Psoas muscle (tissue), 8 donors: ENCODE measurements around the gene BNIP5. TPM values are rescaled to one million over a fixed set of nuclear protein-coding genes. Genes with fewer than 3 reads are reported as not detected.

Source experiments
- ATAC-seq, 4 donors: fragments of 200-7000 bp; cut with Tn5 transposase; one replicate each; pipeline ENCODE4 v1.9.1; 2020; ENCODE audit warnings: moderate library complexity in 3 of 4, mild to moderate bottlenecking in 2 of 4
- DNase-seq, 2 donors: peaks; one replicate each; pipeline ENCODE4 v3.0.0-alpha.2; 2020
- H3K27ac ChIP-seq: fragments of 200-600 bp; one replicate; pipeline ENCODE4 v1.8.0; 2022
- H3K27me3 ChIP-seq, 3 donors: fragments of 200-600 bp in 1 of 3; one replicate each; pipeline versions ENCODE4 v1.6.1 to v1.8.0; 2013 to 2022; ENCODE audit warnings: low read length in 2 of 3, mild to moderate bottlenecking in 2 of 3, moderate library complexity in 1 of 3; ENCODE audit not compliant: insufficient read depth in 3 of 3
- H3K36me3 ChIP-seq, 2 donors: fragments of 200-600 bp in 1 of 2; one replicate each; pipeline versions ENCODE4 v1.6.1 to v1.8.0; 2013 to 2022; ENCODE audit warnings: low read depth in 1 of 2, mild to moderate bottlenecking in 1 of 2, moderate library complexity in 1 of 2; ENCODE audit not compliant: insufficient read depth in 1 of 2
- H3K4me1 ChIP-seq: fragments of 200-600 bp; one replicate; pipeline ENCODE4 v1.8.0; 2022
- H3K4me3 ChIP-seq: fragments of 200-600 bp; one replicate; pipeline ENCODE4 v1.8.0; 2022; ENCODE audit warnings: mild to moderate bottlenecking
- H3K9me3 ChIP-seq: fragments of 200-600 bp; one replicate; pipeline ENCODE4 v1.8.0; 2022
- WGBS, 3 donors: extraction: QIAGEN DNeasy Blood & Tissue Kit; methylation state at CpG; one replicate each; pipeline versions ENCODE4 v1.1.6 to v1.1.7; 2013; 5-methylcytosine and 5-hydroxymethylcytosine counted together
- intact Hi-C, 2 donors: fragments of 100-400 bp; cut with DNase I; formaldehyde crosslinking; loops; one replicate each; pipeline versions ENCODE4 v1.11.0 to v1.14.2; 2022
- polyA plus RNA-seq, 3 donors: library from polyadenylated mRNA; stranded (reverse); fragments of 200-250 nt; gene quantifications; one replicate each; pipeline ENCODE4 v1.2.3, GENCODE V29; 2013
- total RNA-seq, 4 donors: library from RNA; stranded (reverse); fragmentation: NEBNext Ultra II Directional in 2 of 4; extraction: Animal tissue kit (Norgen Biotek cat#: 25700) in 2 of 4; gene quantifications; one replicate each; pipeline versions ENCODE4 v1.2.1 to v1.2.4, GENCODE V29; 2021 to 2023
- TF ChIP-seq, protein P1 (sequence below): fragments of 200-600 bp; IDR thresholded peaks from one replicate; pipeline ENCODE4 v1.8.0; 2022; ENCODE audit warnings: antibody characterized with exemption
- donor health status: healthy with polysubstance abuse.
- donor health status: DM: no; HTN: no; CAD: no; lungs with moderate emphysema.
- donor health status: Bipolar disorder and iron deficiency.
- donor health status: healthy.
- donor health status: DM: yes; HTN: yes; CAD: no.
- donor health status: DM: no; HTN: no; CAD: no.
- donor health status: DM: no; HTN: no; CAD: no.
- donor health status: DM: yes; HTN: yes; CAD: no.

BNIP5 gene
- total and polyA plus RNA-seq, 7 donors, result 0.01 TPM; not detected in 6

DNA sequence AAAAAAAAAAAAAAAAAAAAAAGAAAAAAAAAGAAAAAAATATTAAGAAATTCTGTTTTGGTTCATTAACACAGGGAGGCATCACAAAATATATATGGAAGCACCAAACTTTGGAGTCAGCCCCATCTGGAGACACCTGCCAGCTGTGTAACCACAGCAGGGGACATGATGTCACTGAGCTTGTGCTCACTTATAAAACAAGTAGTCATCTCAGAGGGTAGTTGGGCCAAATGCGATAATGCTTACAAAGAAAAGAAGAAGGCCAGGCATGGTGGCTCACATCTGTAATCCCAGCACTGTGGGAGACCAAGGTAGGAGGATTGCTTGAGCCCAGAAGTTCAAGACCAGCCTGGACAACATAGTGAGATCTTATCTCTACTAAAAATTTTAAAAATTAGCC lies 1.1 kb upstream of the BNIP5 start:
- no peak overlapping the region for H3K27ac ChIP-seq
- DNase-seq (no peak), ATAC-seq (no peak)
- 83 to 90% (median 87%) methylated on average over 1 of the region's 1 CpG for WGBS, 3 donors
- H3K9me3 ChIP-seq, result no peaks in the 10 kb centered on the region
- H3K27me3 ChIP-seq, result peaks cover 0 to 59% (median 10%) of the 10 kb centered on the region in 3 donors
- peaks cover 3% of the 10 kb centered on the region for H3K4me1 ChIP-seq
- no peak overlapping the region for H3K4me3 ChIP-seq
- TF ChIP-seq, protein P1, sequence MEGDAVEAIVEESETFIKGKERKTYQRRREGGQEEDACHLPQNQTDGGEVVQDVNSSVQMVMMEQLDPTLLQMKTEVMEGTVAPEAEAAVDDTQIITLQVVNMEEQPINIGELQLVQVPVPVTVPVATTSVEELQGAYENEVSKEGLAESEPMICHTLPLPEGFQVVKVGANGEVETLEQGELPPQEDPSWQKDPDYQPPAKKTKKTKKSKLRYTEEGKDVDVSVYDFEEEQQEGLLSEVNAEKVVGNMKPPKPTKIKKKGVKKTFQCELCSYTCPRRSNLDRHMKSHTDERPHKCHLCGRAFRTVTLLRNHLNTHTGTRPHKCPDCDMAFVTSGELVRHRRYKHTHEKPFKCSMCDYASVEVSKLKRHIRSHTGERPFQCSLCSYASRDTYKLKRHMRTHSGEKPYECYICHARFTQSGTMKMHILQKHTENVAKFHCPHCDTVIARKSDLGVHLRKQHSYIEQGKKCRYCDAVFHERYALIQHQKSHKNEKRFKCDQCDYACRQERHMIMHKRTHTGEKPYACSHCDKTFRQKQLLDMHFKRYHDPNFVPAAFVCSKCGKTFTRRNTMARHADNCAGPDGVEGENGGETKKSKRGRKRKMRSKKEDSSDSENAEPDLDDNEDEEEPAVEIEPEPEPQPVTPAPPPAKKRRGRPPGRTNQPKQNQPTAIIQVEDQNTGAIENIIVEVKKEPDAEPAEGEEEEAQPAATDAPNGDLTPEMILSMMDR, result no peak
- no peaks in the 10 kb centered on the region for H3K36me3 ChIP-seq
- intact Hi-C loops, result no loop called here

DNA sequence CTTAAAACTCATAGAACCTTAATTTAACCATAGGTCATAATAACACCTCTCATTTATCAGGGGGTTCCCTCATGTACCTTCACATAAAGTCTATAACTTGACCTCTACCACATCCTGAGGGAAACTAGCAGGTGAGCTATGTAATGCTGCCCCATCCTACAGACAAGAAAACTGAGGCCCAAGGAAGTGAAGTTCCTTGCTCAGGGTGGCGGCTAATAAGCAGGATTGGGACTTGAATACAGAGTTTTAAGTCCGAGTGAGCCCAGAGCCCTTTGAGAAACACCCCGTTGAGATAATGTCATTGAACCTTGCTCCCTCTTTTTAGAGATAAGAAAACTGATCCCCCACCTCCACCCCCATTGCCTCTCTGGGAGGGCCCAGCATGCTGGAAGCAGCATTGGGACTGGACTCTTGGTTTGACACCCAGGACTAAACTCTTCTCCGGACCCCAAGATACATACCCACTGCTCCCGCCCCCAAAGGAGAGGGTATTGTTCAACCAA lies 429 bp downstream of the BNIP5 start:
- intact Hi-C loops, result no loop called here
- H3K9me3 ChIP-seq, result no peaks in the 10 kb centered on the region
- DNase-seq (no peak), ATAC-seq (no peak)
- H3K27me3 ChIP-seq, result peaks cover 0 to 58% (median 13%) of the 10 kb centered on the region in 3 donors
- no peak overlapping the region for H3K27ac ChIP-seq
- H3K4me1 ChIP-seq, result peaks cover 3% of the 10 kb centered on the region
- H3K4me3 ChIP-seq, result no peak overlapping the region
- 89 to 96% (median 92%) methylated on average over 5 of the region's 5 CpGs for WGBS, 3 donors
- TF ChIP-seq, protein P1, result no peak
- no peaks in the 10 kb centered on the region for H3K36me3 ChIP-seq

DNA sequence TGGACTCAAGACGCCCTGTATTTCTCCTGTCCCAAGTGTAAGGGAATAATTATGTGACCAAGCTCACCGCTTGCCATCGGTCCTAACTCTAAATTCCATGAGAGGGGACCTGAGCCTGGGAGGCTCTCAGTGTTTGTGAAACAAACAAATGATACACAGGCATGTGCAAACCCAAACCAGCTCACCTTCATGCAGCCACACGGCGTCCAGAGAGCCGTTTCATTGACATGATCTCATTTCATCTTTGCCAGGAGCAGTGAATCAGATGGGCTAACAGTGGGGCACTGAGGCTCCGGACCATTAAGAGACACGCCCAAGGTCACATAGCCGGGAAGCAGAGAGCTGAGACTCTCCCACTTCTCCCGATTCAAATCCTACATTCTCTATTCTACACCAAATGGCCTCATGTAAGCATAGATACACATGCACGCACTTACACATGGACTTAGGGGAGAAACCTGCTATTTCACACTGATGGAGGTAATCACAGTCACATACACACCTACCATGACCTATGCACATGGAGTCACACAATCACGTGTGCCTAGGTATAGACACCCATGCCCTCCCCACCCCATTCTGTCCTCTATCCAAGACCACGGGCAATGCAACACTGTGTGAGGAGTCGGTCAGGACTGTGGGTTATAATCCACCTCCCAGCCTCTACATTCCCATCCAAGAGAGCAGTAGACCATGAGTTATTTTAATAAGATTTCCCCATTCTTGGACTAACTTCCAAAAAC lies 1.1 kb downstream of the BNIP5 start:
- peaks cover 0 to 52% (median 13%) of the 10 kb centered on the region in 3 donors for H3K27me3 ChIP-seq

DNA sequence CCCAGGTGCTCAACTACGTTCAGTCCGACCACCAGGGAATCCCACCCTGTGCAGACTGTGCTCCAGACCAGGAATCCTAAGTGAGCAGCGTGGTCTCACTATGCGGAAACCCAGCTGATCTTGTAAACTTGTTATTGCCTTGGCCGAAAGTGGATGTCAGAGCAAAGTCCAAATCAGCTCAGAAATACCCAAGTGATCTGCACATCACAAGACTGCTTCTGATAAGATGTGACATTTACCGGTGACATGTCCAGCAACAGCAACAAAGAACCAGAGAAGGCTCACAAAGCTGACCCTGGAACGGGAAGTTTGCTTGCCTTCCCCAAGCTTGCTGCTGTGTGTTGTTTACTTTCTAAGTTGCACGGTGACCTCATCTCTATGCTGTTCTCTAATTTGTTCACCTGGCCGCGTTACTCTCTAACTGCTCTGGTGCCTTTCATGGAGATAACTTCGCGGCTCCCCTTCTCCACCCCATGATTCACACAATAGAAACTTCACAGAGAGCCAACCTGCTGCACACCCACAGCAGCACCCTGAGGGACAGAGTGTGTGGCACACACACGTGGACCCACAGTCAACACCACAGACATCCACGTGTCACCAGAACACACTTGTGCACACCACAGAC lies 1.7 kb downstream of the BNIP5 start:
- H3K36me3 ChIP-seq, result no peaks in the 10 kb centered on the region
- ATAC-seq (no peak), DNase-seq (no peak)
- H3K9me3 ChIP-seq, result no peaks in the 10 kb centered on the region
- 73 to 76% (median 75%) methylated on average over 14 of the region's 14 CpGs for WGBS, 3 donors
- H3K4me3 ChIP-seq, result no peak overlapping the region
- intact Hi-C loops, result no loop called here
- no peaks in the 10 kb centered on the region for H3K4me1 ChIP-seq
- no peak overlapping the region for H3K27ac ChIP-seq
- H3K27me3 ChIP-seq, result peaks cover 0 to 48% (median 13%) of the 10 kb centered on the region in 3 donors
- TF ChIP-seq, protein P1, result no peak

More for the DNA sequence above, 1.1 kb downstream of the BNIP5 start:
- intact Hi-C loops, result no loop called here
- no peaks in the 10 kb centered on the region for H3K4me1 ChIP-seq
- H3K9me3 ChIP-seq, result no peaks in the 10 kb centered on the region
- TF ChIP-seq, protein P1, result no peak
- H3K36me3 ChIP-seq, result no peaks in the 10 kb centered on the region
- H3K27ac ChIP-seq, result no peak overlapping the region
- DNase-seq (no peak), ATAC-seq (no peak)
- H3K4me3 ChIP-seq, result no peak overlapping the region
- 88 to 93% (median 88%) methylated on average over 14 of the region's 14 CpGs for WGBS, 3 donors
